Activated CD4-positive, alpha-beta T cell treated with anti-CD3 and anti-CD28 coated beads, Interleukin-10, Interleukin-2, amounts not matched to agents 100 ng/mL and 50 ng/mL, durations not matched to agents 16 hours and 8 hours (primary cell): ENCODE data around the gene LIN28B.
"Not testable (repeated sequence)": the region's sequence is repeated elsewhere in the genome, so short reads cannot be mapped to it uniquely, and the experiment has no call there.

Experiments
- DNase-seq: peaks from one replicate; pipeline ENCODE4 v3.0.0-alpha.2; 2020

LIN28B gene

GRCh38 chr6:105072798-105073199 is 115.9 kb downstream of the LIN28B start:
- no peak for DNase-seq

- DNase-seq, result no peak
Measured at GRCh38 chr6:105075210-105075609, 118.3 kb downstream of the LIN28B start.

GRCh38 chr6:105076418-105076817 is 119.5 kb downstream of the LIN28B start:
- DNase-seq, result not testable (repeated sequence)

GRCh38 chr6:105077596-105078385 is 120.9 kb downstream of the LIN28B start:
- DNase-seq, result peak; percentile 30

GRCh38 chr6:105078386-105078708 is 121.4 kb downstream of the LIN28B start:
- DNase-seq, result no peak

- peak; percentile 2 for DNase-seq
Measured at GRCh38 chr6:105080279-105080678, 123.4 kb downstream of the LIN28B start.

GRCh38 chr6:105081662-105082061 is 124.8 kb downstream of the LIN28B start:
- DNase-seq, result not testable (repeated sequence)

GRCh38 chr6:105087571-105088211 is 130.8 kb downstream of the LIN28B start:
- DNase-seq, result peak; percentile 57

- DNase-seq, result no peak
Measured at GRCh38 chr6:105091140-105091829, 134.4 kb downstream of the LIN28B start.

GRCh38 chr6:105094133-105094640 is 137.3 kb downstream of the LIN28B start:
- DNase-seq, result no peak

- DNase-seq, result no peak
Measured at GRCh38 chr6:105095139-105095538, 138.2 kb downstream of the LIN28B start.

- DNase-seq, result no peak
Measured at GRCh38 chr6:105097288-105097687, 140.4 kb downstream of the LIN28B start.

- DNase-seq, result no peak
Measured at GRCh38 chr6:105099371-105099770, 142.5 kb downstream of the LIN28B start.

GRCh38 chr6:105102186-105102585 is 145.3 kb downstream of the LIN28B start:
- DNase-seq, result no peak

- DNase-seq, result no peak
Measured at GRCh38 chr6:105105094-105105493, 148.2 kb downstream of the LIN28B start.

- no peak for DNase-seq
Measured at GRCh38 chr6:105106260-105106659, 149.4 kb downstream of the LIN28B start.

GRCh38 chr6:105107207-105107606 is 150.3 kb downstream of the LIN28B start:
- DNase-seq, result no peak

- DNase-seq, result no peak
Measured at GRCh38 chr6:105108631-105109262, 151.8 kb downstream of the LIN28B start.

- DNase-seq, result no peak
Measured at GRCh38 chr6:105109955-105110895, 153.3 kb downstream of the LIN28B start.

- no peak for DNase-seq
Measured at GRCh38 chr6:105111105-105111504, 154.2 kb downstream of the LIN28B start.

GRCh38 chr6:105111871-105112270 is 155.0 kb downstream of the LIN28B start:
- no peak for DNase-seq

GRCh38 chr6:105112577-105112976 is 155.7 kb downstream of the LIN28B start:
- no peak for DNase-seq
